HepG2 (cell line): ENCODE data around the gene RPP14. TPM values are rescaled to one million over a fixed set of nuclear protein-coding genes. Genes with fewer than 3 reads are reported as not detected.
A peak's percentile ranks its signal among the peaks of the same experiment; 100 is the strongest.

ENCODE experiments used
- ATAC-seq: fragments of 200-7000 bp; cut with Tn5 transposase; 3 replicates; pipeline ENCODE4 v1.9.1; 2020; ENCODE audit warnings: mild to moderate bottlenecking, moderate library complexity
- BruUV-seq: library from RNA; stranded (reverse); fragments of 400-500 nt; replicated peaks from 2 replicates; lab custom pipeline; 2021; lab: Mats Ljungman, UMichigan
- CTCF ChIA-PET: fragments of 300-600 bp; formaldehyde crosslinking; extraction: SDS; loops from one replicate; lab custom pipeline; 2021; ENCODE audit warnings: low total read pairs, inconsistent platforms, low intra/inter-chr PET ratio; lab: Yijun Ruan, JAX
- POLR2A ChIA-PET: fragments of 350-600 bp; sonication (Branson Sonifier 250); formaldehyde crosslinking; loops from one replicate; lab custom pipeline; 2020; ENCODE audit warnings: antibody characterized with exemption, inconsistent platforms; lab: Yijun Ruan, JAX
- DNase-seq: peaks from one replicate; pipeline ENCODE4 v3.0.0-alpha.2; 2015; ENCODE audit warnings: low spot score
- FAIRE-seq: peaks from 3 replicates; lab custom pipeline; 2011; peaks lifted over from hg19 to GRCh38; lab: Jason Lieb, UNC
- H2AFZ ChIP-seq: one replicate; pipeline ENCODE4 v1.6.1; 2011; ENCODE audit warnings: low read length, inconsistent platforms
- H3K27ac ChIP-seq: fragments of 300-600 bp; 3 replicates; pipeline ENCODE4 v1.8.0; 2011; ENCODE audit warnings: mixed run types, mild to moderate bottlenecking, mixed read lengths, low read length, inconsistent platforms; ENCODE audit not compliant: insufficient read depth; ENCODE audit errors: extremely low read length
- H3K27me3 ChIP-seq, 2 experiments: fragments of 200-600 bp in 1 of 2; 2 replicates in 1 of 2; 3 replicates in 1 of 2; pipeline versions ENCODE4 v1.6.0 to v1.8.0; 2011; ENCODE audit warnings: low read length in 2 of 2, mild to moderate bottlenecking in 2 of 2, moderate library complexity in 2 of 2, inconsistent platforms in 1 of 2; ENCODE audit not compliant: insufficient read depth in 2 of 2, control insufficient read depth in 1 of 2
- H3K36me3 ChIP-seq, 2 experiments: fragments of 200-600 bp in 1 of 2; replicated peaks in 1 of 2; 2 replicates in 1 of 2; 3 replicates in 1 of 2; pipeline versions ENCODE4 v1.5.1 to v1.8.0; 2011; ENCODE audit warnings: low read length in 2 of 2, inconsistent platforms in 1 of 2; ENCODE audit not compliant: insufficient read depth in 2 of 2, control insufficient read depth in 1 of 2
- H3K4me1 ChIP-seq: 2 replicates; pipeline ENCODE4 v1.5.1; 2012; ENCODE audit warnings: low read length, inconsistent platforms; ENCODE audit not compliant: insufficient read depth
- H3K4me2 ChIP-seq: 2 replicates; pipeline ENCODE4 v1.6.0; 2011; ENCODE audit warnings: low read depth, low read length, inconsistent platforms
- H3K4me3 ChIP-seq, 3 experiments: fragments of 200-600 bp in 1 of 3; sonication (generic), shearing (Covaris generic) in 1 of 3; replicated peaks in 1 of 3; 2 replicates each; pipeline ENCODE4 v1.5.1; 2011 to 2016; ENCODE audit warnings: low read length in 3 of 3, inconsistent platforms in 2 of 3, low read depth in 2 of 3, mild to moderate bottlenecking in 2 of 3, control low read depth in 1 of 3, mixed read lengths in 1 of 3; ENCODE audit not compliant: insufficient read depth in 1 of 3
- H3K79me2 ChIP-seq: one replicate; pipeline ENCODE4 v1.6.1; 2011; ENCODE audit warnings: low read length, inconsistent platforms; ENCODE audit not compliant: insufficient read depth
- H3K9ac ChIP-seq: 2 replicates; pipeline ENCODE4 v1.6.0; 2011; ENCODE audit warnings: mild to moderate bottlenecking, low read depth, low read length, inconsistent platforms; ENCODE audit not compliant: insufficient read depth
- H3K9me3 ChIP-seq: 2 replicates; pipeline ENCODE4 v1.5.1; 2012; ENCODE audit warnings: mild to moderate bottlenecking, low read length
- H4K20me1 ChIP-seq: 2 replicates; pipeline ENCODE4 v1.6.0; 2011; ENCODE audit warnings: inconsistent platforms, mild to moderate bottlenecking, low read length, moderate library complexity; ENCODE audit not compliant: insufficient read depth
- FOXO1 ChIP-seq: sonication (generic); formaldehyde crosslinking; IDR thresholded peaks from 2 replicates; pipeline ENCODE4 v1.4.0; 2020; ENCODE audit warnings: missing genetic modification reagents
- KDM1A ChIP-seq: IDR thresholded peaks from 2 replicates; pipeline ENCODE4 v1.6.1; 2016; ENCODE audit warnings: missing compliant biosample characterization
- MAZ ChIP-seq, 2 experiments: sonication (generic) in 1 of 2; formaldehyde crosslinking in 1 of 2; IDR thresholded peaks; 2 replicates each; pipeline versions ENCODE4 v1.5.0 to v1.6.1; 2012 to 2020; ENCODE audit warnings: low read depth in 2 of 2, mild to moderate bottlenecking in 2 of 2, borderline replicate concordance in 1 of 2, improper control_type of control experiment in 1 of 2, low read length in 1 of 2, missing genetic modification reagents in 1 of 2, moderate library complexity in 1 of 2
- PHF21A ChIP-seq: sonication (generic); formaldehyde crosslinking; IDR thresholded peaks from 2 replicates; pipeline ENCODE4 v1.5.0; 2020; ENCODE audit warnings: mild to moderate bottlenecking, missing genetic modification reagents
- RFX1 ChIP-seq: fragments of 450-650 bp; IDR thresholded peaks from 2 replicates; pipeline ENCODE4 v1.6.1; 2017
- ZFP36L2 ChIP-seq: sonication (generic); formaldehyde crosslinking; IDR thresholded peaks from 2 replicates; pipeline ENCODE4 v1.4.0; 2020; ENCODE audit warnings: missing genetic modification reagents
- ZFP62 ChIP-seq: sonication (generic); formaldehyde crosslinking; IDR thresholded peaks from 2 replicates; pipeline ENCODE4 v1.4.0; 2020; ENCODE audit warnings: missing genetic modification reagents
- ZMYM3 ChIP-seq: sonication (generic); formaldehyde crosslinking; IDR thresholded peaks from 2 replicates; pipeline ENCODE4 v1.5.1; 2020; ENCODE audit warnings: mild to moderate bottlenecking, missing genetic modification reagents
- ZNF17 ChIP-seq: sonication (generic); formaldehyde crosslinking; IDR thresholded peaks from 2 replicates; pipeline ENCODE4 v1.5.0; 2020; ENCODE audit warnings: mild to moderate bottlenecking, missing genetic modification reagents
- ZNF230 ChIP-seq: sonication (generic); formaldehyde crosslinking; IDR thresholded peaks from 2 replicates; pipeline ENCODE4 v1.4.0; 2020; ENCODE audit warnings: mild to moderate bottlenecking, missing genetic modification reagents
- ZNF607 ChIP-seq: sonication (generic); formaldehyde crosslinking; IDR thresholded peaks from 2 replicates; pipeline ENCODE4 v1.5.1; 2020; ENCODE audit warnings: missing genetic modification reagents, mild to moderate bottlenecking, borderline replicate concordance
- ZNF652 ChIP-seq: IDR thresholded peaks from 2 replicates; pipeline ENCODE4 v1.6.1; 2016; ENCODE audit warnings: low read depth, borderline replicate concordance
- ZNF768 ChIP-seq: sonication (generic); formaldehyde crosslinking; IDR thresholded peaks from 2 replicates; pipeline ENCODE4 v1.4.0; 2020; ENCODE audit warnings: missing genetic modification reagents
- WGBS: methylation state at CpG from one replicate; pipeline ENCODE4 v1.1.6; 2017; ENCODE audit warnings: low lambda C conversion rate; 5-methylcytosine and 5-hydroxymethylcytosine counted together
- in situ Hi-C: cut with HindIII; loops from 2 replicates; pipeline ENCODE4 v1.10.0; 2017; ENCODE audit warnings: low pct_unique_long_range_greater_than_20kb; ENCODE audit not compliant: extremely low pct_ligation_motif_present
- intact Hi-C: fragments of 100-400 bp; cut with micrococcal nuclease; formaldehyde crosslinking; loops from one replicate; pipeline ENCODE4 v1.10.0; 2022; ENCODE audit not compliant: unreplicated experiment
- polyA plus RNA-seq, 8 experiments: library from polyadenylated mRNA; depleted of rRNA in 3 of 8; stranded (reverse) in 7 of 8; unstranded in 1 of 8; fragments of >200 nt; fragmentation: Illumina TruSeq in 4 of 8; extraction: Trizol in 4 of 8; gene quantifications; 2 replicates each; pipeline versions ENCODE4 v1.2.1 to v1.2.3, GENCODE V29; 2011 to 2016; ENCODE audit warnings: low read depth in 4 of 8, missing spikeins in 1 of 8, mixed read lengths in 1 of 8; ENCODE audit not compliant: insufficient read depth in 1 of 8
- total RNA-seq, 5 experiments: library from RNA; depleted of rRNA; stranded (reverse); fragments of >200 nt; fragmentation: Illumina TruSeq; extraction: Trizol; gene quantifications; 2 replicates each; pipeline ENCODE4 v1.2.3, GENCODE V29; 2016; ENCODE audit warnings: low read depth in 1 of 5
- TF ChIP-seq, protein P1 (sequence below): sonication (generic); formaldehyde crosslinking; IDR thresholded peaks from 2 replicates; pipeline ENCODE4 v1.4.0; 2020; ENCODE audit warnings: missing genetic modification reagents, borderline replicate concordance
- TF ChIP-seq, protein P2 (sequence below): sonication (generic); formaldehyde crosslinking; conservative IDR thresholded peaks from 2 replicates; pipeline ENCODE4 v1.8.0; 2022; ENCODE audit warnings: low read depth, missing genetic modification reagents
- TF ChIP-seq, protein P3 (sequence below): sonication (generic); formaldehyde crosslinking; conservative IDR thresholded peaks from 2 replicates; pipeline ENCODE4 v1.8.1; 2023; ENCODE audit warnings: missing genetic modification reagents

The RPP14 gene
- total and polyA plus RNA-seq, 2 of the 13 experiments (the other 11 are each of a cell fraction or from before 2014, with no cell fraction given) = 15.4 to 16.2 TPM

DNA sequence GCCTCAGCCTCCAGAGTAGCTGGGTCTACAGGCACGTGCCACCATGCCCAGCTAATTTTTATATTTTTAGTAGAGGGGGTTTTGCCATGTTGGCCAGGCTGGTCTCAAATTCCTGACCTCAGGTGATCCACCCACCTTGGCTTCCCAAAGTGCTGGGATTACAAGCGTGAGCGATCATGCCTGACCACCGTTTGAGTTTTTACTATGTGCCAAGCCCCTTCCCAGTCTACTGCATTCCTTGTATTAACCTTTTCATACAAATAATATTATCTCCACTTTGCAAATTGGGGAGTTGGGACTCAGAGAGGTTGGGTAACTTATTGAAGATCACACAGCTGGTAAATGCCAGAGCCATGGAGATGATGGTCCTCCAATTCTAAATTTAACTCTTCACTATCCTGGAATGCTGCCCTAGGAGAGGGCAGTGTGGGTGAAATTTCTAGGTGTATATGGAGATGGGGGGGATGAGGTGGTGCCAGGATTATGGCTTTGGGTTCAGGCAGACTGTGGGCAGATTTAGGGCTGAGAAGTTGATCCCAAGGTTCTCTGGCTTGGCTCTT lies 25.6 kb downstream of the RPP14 start:
- POLR2A ChIA-PET = no interaction called here
- no peaks in the 10 kb centered on the region; a peak in 1 of 5 replicates for H3K27me3 ChIP-seq
- peaks cover 9% of the 10 kb centered on the region for H3K79me2 ChIP-seq
- no TSS peak for BruUV-seq
- FAIRE-seq (no peak), ATAC-seq (no peak), DNase-seq (no peak)
- no peaks in the 10 kb centered on the region for H3K9me3 ChIP-seq
- WGBS = 54% methylated on average over 4 of the region's 4 CpGs
- H3K4me1 ChIP-seq = peaks cover 47% of the 10 kb centered on the region
- H3K36me3 ChIP-seq = no peaks in the 10 kb centered on the region
- intact Hi-C loops (loop anchor here (2.0 to 10.0 kb wide), 2 partner anchors 161 to 203 kb away; partner anchors contain the start of genes ACOX2 and KCTD6), in situ Hi-C loops (no loop called here)
- H3K4me3 ChIP-seq = peak overlapping the region in 2 of 3 experiments; percentile 91 to 96; a peak in 2 of 6 replicates
- no peak overlapping the region for H3K27ac ChIP-seq
- peak overlapping the region; percentile 76 for H3K4me2 ChIP-seq
- H3K9ac ChIP-seq = no peak overlapping the region
- CTCF ChIA-PET = no interaction called here
- TF ChIP-seq, protein P1, sequence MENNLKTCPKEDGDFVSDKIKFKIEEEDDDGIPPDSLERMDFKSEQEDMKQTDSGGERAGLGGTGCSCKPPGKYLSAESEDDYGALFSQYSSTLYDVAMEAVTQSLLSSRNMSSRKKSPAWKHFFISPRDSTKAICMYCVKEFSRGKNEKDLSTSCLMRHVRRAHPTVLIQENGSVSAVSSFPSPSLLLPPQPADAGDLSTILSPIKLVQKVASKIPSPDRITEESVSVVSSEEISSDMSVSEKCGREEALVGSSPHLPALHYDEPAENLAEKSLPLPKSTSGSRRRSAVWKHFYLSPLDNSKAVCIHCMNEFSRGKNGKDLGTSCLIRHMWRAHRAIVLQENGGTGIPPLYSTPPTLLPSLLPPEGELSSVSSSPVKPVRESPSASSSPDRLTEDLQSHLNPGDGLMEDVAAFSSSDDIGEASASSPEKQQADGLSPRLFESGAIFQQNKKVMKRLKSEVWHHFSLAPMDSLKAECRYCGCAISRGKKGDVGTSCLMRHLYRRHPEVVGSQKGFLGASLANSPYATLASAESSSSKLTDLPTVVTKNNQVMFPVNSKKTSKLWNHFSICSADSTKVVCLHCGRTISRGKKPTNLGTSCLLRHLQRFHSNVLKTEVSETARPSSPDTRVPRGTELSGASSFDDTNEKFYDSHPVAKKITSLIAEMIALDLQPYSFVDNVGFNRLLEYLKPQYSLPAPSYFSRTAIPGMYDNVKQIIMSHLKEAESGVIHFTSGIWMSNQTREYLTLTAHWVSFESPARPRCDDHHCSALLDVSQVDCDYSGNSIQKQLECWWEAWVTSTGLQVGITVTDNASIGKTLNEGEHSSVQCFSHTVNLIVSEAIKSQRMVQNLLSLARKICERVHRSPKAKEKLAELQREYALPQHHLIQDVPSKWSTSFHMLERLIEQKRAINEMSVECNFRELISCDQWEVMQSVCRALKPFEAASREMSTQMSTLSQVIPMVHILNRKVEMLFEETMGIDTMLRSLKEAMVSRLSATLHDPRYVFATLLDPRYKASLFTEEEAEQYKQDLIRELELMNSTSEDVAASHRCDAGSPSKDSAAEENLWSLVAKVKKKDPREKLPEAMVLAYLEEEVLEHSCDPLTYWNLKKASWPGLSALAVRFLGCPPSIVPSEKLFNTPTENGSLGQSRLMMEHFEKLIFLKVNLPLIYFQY = no peak
- TF ChIP-seq ZNF17 = no peak
- TF ChIP-seq, protein P2, sequence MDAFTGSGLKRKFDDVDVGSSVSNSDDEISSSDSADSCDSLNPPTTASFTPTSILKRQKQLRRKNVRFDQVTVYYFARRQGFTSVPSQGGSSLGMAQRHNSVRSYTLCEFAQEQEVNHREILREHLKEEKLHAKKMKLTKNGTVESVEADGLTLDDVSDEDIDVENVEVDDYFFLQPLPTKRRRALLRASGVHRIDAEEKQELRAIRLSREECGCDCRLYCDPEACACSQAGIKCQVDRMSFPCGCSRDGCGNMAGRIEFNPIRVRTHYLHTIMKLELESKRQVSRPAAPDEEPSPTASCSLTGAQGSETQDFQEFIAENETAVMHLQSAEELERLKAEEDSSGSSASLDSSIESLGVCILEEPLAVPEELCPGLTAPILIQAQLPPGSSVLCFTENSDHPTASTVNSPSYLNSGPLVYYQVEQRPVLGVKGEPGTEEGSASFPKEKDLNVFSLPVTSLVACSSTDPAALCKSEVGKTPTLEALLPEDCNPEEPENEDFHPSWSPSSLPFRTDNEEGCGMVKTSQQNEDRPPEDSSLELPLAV (CRISPR knock-in tag) = no peak
- no peak for TF ChIP-seq MAZ (IDR thresholded peaks at IDR 0.05; ENCODE audit: borderline replicate concordance, low read depth, low read length)
- TF ChIP-seq MAZ (CRISPR knock-in tag; IDR thresholded peaks at IDR 0.05; ENCODE audit: low read depth) = no peak
- TF ChIP-seq ZNF607 (CRISPR knock-in tag) = no peak
- TF ChIP-seq ZMYM3 (CRISPR knock-in tag) = peak; percentile 31; the same call in 1 of the 2 replicates
- peak; percentile 66 for TF ChIP-seq ZNF652 (CRISPR knock-in tag)
- no peak for TF ChIP-seq PHF21A (CRISPR knock-in tag)
- no peak for TF ChIP-seq FOXO1 (CRISPR knock-in tag)
- peak; percentile 84; the same call in 1 of the 2 replicates for TF ChIP-seq ZNF768 (CRISPR knock-in tag)
- no peak for TF ChIP-seq RFX1
- TF ChIP-seq, protein P3, sequence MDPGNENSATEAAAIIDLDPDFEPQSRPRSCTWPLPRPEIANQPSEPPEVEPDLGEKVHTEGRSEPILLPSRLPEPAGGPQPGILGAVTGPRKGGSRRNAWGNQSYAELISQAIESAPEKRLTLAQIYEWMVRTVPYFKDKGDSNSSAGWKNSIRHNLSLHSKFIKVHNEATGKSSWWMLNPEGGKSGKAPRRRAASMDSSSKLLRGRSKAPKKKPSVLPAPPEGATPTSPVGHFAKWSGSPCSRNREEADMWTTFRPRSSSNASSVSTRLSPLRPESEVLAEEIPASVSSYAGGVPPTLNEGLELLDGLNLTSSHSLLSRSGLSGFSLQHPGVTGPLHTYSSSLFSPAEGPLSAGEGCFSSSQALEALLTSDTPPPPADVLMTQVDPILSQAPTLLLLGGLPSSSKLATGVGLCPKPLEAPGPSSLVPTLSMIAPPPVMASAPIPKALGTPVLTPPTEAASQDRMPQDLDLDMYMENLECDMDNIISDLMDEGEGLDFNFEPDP = no peak
- TF ChIP-seq KDM1A (CRISPR knock-in tag) = 0 out of 2 replicates have a peak, but pooled peaks have one; percentile 19
- TF ChIP-seq ZFP36L2 (CRISPR knock-in tag) = no peak
- no peak for TF ChIP-seq ZNF230 (CRISPR knock-in tag)
- no peak for TF ChIP-seq ZFP62
- H4K20me1 ChIP-seq = no peaks in the 10 kb centered on the region
- no peak overlapping the region for H2AFZ ChIP-seq
